ENCODE measurements around the gene CLEC4M.

GRCh38 chr19:7783991-7784423 lies 21.0 kb downstream of the CLEC4M start:
- TF ChIP-seq CTCF (IDR thresholded peaks at IDR 0.05) = no peak
- TF ChIP-seq POLR2A (IDR thresholded peaks at IDR 0.05) = no peak

Data from vagina (tissue), 2 donors.